IPS-18c (cell line): Measurements from ENCODE around the gene PDE11A.

Experiments used
- H3K4me3 ChIP-seq: 2 replicates; pipeline ENCODE4 v1.7.0; 2013; ENCODE audit warnings: low read depth, mild to moderate bottlenecking, low read length, moderate library complexity; ENCODE audit not compliant: insufficient read depth
- H3K9me3 ChIP-seq: one replicate; pipeline ENCODE4 v1.6.1; 2013; ENCODE audit warnings: mild to moderate bottlenecking, low read length, moderate library complexity; ENCODE audit not compliant: control insufficient read depth, insufficient read depth

The PDE11A gene

GRCh38 chr2:177908824-177909223 is 163.8 kb downstream of the PDE11A start:
- Histone ChIP-seq H3K9me3 (no peaks in the 10 kb centered on the region), H3K4me3 (no peak overlapping the region)

GRCh38 chr2:177908182-177908581 is 164.4 kb downstream of the PDE11A start:
- Histone ChIP-seq H3K9me3 (no peaks in the 10 kb centered on the region), H3K4me3 (no peak overlapping the region)

DNA sequence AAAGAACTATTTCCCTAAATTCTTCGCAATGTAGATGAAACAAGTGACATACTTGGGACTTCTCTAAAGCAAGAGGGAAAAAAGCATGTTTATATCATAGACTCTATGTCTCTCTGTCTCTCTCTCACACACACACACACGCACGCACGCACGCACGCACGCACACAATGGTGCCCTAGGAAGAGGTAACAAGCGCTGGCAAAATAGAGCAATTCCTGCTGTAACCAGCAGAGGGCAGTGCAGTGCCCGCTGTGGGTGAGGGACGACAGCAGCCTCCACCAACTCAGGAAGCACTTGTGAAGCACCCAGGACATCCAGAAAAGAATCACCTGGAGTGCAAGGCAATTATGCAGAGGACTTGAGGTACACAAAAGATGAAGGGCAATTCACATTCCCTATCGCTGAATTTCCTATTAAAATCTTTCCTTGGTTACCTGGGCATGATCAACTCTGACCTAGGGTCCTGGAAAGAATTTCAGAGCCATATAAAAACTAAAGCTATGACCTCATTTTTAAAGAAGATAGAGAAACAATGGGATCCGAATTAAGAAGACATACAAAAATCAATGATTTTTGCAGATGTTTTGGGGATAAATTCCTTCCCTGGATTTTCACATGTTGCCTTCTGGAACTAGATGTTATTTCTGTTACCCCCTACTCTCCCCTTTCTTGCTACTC is 166.4 kb downstream of the PDE11A start:
- Histone ChIP-seq H3K4me3 (no peak overlapping the region), H3K9me3 (no peaks in the 10 kb centered on the region)

- Histone ChIP-seq H3K4me3 (no peak overlapping the region), H3K9me3 (peaks cover 3% of the 10 kb centered on the region)
These were observed 166.9 kb downstream of the PDE11A start for GRCh38 chr2:177905640-177906039.

GRCh38 chr2:177902395-177903163 is 170.0 kb downstream of the PDE11A start:
- Histone ChIP-seq H3K4me3 (no peak overlapping the region), H3K9me3 (peaks cover 3% of the 10 kb centered on the region)

- H3K9me3 ChIP-seq: peaks cover 3% of the 10 kb centered on the region
- H3K4me3 ChIP-seq: no peak overlapping the region
These were observed 172.5 kb downstream of the PDE11A start for GRCh38 chr2:177900082-177900481.

GRCh38 chr2:177897278-177897677 is 175.3 kb downstream of the PDE11A start:
- no peak overlapping the region for H3K4me3 ChIP-seq
- H3K9me3 ChIP-seq: peaks cover 3% of the 10 kb centered on the region

DNA sequence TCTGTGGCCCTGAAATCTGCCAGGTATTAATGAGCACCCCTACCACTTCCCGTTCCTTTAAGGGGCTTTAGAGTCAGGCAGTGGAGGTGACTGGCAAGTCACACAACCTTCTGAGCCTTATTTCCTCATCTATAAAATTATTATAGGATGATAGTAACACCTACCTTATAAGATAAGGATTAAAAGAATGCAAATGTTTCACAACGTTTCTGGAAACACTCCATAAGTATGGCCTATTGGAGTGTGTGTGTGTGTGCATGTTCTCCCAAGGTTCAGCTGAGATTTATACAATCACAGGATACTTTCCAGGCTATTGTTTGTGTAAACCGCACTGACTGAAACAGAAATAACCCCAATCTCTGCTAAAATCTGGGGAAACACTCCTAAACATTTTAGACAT is 176.0 kb downstream of the PDE11A start:
- Histone ChIP-seq H3K4me3 (no peak overlapping the region), H3K9me3 (peaks cover 3% of the 10 kb centered on the region)

DNA sequence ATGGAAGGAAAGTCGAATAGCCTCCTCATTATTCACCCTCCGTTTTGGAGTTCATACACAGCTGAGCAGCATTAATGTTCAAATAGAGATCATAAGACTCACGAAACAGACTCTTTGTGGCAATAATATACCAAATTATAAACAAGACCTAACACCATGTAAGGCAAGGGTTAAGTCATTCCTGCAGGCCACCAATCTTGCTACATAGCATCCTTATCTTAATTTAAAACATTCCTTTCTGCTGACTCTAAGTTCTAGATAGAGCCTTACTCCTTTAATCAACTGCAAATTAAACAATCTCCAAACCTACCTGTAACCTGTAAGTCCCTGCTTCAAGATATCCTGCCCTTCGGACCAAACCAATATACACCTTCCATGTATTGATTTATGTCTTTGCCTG is 178.0 kb downstream of the PDE11A start:
- H3K9me3 ChIP-seq: no peaks in the 10 kb centered on the region
- no peak overlapping the region for H3K4me3 ChIP-seq

GRCh38 chr2:177893880-177894279 is 178.7 kb downstream of the PDE11A start:
- H3K9me3 ChIP-seq: no peaks in the 10 kb centered on the region
- H3K4me3 ChIP-seq: no peak overlapping the region

DNA sequence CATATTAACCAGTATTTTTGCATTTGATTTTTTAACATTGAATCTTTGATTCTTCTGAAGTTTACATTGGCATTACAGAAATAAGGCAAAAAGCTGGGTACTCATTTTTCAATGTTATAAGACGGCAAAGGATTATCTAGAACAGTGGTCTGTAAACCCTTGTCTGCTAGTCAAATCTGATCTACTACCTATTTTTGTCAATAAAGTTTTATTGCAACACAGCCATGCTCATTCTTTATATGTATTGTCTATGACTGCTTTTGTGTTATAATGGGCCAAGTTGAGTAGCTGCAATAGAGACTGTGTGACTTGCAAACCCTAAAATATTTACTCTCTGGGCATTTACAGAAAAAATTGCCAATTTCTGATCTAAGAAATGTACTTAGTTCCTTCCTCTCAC is 181.0 kb downstream of the PDE11A start:
- H3K4me3 ChIP-seq: no peak overlapping the region
- H3K9me3 ChIP-seq: no peaks in the 10 kb centered on the region

- Histone ChIP-seq H3K9me3 (no peaks in the 10 kb centered on the region), H3K4me3 (no peak overlapping the region)
These were observed 182.6 kb downstream of the PDE11A start for GRCh38 chr2:177889818-177890460.

GRCh38 chr2:177888581-177888980 is 184.0 kb downstream of the PDE11A start:
- H3K9me3 ChIP-seq: no peaks in the 10 kb centered on the region

DNA sequence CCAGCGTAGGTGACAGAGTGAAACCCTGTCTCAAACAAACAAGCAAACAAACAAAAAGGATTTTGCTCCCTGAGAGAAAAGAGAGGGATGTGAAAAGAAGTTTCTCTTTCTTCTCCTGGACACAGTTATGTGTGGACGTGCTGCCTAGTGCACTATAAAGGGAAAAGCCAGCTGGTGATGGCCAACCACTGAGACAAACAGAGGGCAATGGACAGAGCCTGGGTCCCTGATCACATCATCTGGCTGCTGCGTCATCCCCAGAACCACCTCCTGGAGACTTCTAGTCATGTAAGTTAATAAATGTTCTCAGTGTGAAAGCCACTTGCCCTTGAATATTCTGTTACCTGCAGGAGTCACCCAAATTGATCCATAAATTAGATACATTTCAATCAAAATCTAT is 184.9 kb downstream of the PDE11A start:
- Histone ChIP-seq H3K9me3 (no peaks in the 10 kb centered on the region), H3K4me3 (no peak overlapping the region)

More at GRCh38 chr2:177888581-177888980, 184.0 kb downstream of the PDE11A start:
- H3K4me3 ChIP-seq: no peak overlapping the region

- Histone ChIP-seq H3K9me3 (no peaks in the 10 kb centered on the region), H3K4me3 (no peak overlapping the region)
These were observed 185.8 kb downstream of the PDE11A start for GRCh38 chr2:177886824-177887223.

DNA sequence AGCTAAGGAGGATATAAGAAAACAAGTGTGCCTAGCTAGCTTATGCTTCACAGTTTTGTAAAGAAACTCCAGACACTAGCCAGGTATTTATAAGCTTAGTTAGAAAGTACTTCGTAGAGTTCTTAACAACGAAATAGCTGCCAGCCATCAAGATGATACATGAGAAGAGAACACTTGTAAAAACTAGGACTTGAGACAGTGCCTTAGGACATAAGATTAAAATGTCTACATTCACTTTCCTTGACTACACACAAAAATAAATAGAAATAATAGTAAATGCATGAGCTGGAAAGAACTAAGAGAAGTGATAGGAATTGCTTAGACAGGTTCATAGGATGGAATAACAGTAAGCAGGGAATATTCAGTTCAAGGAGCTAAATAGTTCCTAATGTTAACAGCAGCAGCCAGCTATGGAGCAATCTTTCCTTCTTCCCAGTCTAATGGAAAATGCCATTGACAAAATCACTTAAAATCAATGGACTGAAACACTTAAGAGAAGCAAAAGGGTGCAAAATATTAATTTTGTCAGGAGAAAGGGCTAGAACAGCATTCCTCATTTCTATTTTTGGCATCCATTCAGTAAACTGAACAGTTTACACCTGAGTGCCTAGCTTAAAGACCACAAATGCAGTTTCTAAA is 186.6 kb downstream of the PDE11A start:
- H3K9me3 ChIP-seq: no peaks in the 10 kb centered on the region
- no peak overlapping the region for H3K4me3 ChIP-seq

DNA sequence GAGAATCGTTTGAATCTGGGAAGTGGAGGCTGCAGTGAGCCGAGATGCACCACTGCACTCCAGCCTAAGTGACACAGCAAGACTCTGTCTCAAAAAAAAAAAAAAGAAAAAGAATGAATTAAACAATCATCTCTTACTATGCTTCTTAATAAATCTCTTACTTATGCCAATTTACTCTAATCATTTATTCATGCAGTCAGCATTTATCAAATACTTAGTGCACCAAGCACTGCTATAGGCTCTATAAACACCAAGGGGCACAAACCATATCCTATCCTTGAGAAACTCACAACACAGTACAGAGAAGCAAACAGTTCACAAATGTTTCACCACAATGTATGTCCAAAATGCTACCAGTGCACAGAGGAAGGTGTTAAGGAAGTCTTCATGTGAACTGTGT is 189.4 kb downstream of the PDE11A start:
- no peak overlapping the region for H3K4me3 ChIP-seq
- no peaks in the 10 kb centered on the region for H3K9me3 ChIP-seq

DNA sequence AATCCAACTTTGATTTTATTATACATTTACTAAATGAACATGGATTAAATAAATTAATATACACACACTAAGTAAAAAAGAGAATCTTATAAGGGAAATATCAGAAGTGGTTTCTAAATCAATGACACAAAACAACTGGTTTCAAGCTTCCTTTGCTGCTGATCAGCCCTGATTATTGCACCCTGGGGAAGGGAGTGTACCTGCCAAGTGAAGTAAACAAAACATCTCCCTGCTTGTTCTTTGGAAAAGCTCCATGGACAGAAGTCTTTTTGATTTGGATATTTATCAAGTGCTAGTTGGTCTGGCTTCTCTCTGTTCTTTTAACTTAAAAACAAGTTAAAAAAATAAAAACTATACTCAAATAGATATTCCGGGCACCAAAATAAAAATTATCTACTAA is 190.1 kb downstream of the PDE11A start:
- no peaks in the 10 kb centered on the region for H3K9me3 ChIP-seq
- H3K4me3 ChIP-seq: no peak overlapping the region
